ENCODE results near the gene SLC9C1. TPM values are rescaled to one million over a fixed set of nuclear protein-coding genes. Genes with fewer than 3 reads are reported as not detected.

The SLC9C1 gene
- total and polyA plus RNA-seq, 2 of the 4 experiments (the other 2 are of a cell fraction), result not detected

DNA sequence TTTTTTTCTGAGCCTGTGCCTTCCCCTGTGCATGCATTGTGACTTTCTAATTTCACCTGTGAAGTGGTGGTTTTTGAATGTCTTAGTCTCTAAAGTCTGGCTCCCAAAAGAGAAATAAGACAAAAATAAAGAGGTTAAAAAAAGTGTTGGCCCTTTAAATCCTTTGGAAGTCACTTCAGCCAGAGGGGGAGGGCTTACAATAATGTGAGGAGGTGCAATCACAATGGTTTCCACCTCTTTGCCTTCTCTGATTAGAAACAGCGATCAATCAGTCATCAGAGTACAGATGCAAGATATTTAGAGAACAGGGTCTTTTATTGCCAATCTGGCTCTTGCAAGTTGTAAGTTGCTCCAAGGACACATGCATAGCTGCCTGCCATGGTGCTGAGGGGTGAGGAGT lies 96.9 kb downstream of the SLC9C1 start:
- no TSS peak for BruUV-seq (replicated peaks)
- Histone ChIP-seq H3K23ac (ENCODE audit: low read depth, low read length) (no peak overlapping the region), H3K4ac (ENCODE audit: low read depth, low read length) (no peak overlapping the region), H3K9me1 (ENCODE audit: insufficient read depth, low read length) (no peaks in the 10 kb centered on the region), H4K8ac (ENCODE audit: low read depth in 2 of 2, low read length in 2 of 2) (no peak overlapping the region), H2BK15ac (ENCODE audit: low read depth, low read length) (no peak overlapping the region), H4K5ac (ENCODE audit: low read depth, low read length) (no peak overlapping the region), H3K18ac (ENCODE audit: low read depth, low read length) (no peak overlapping the region), H3K4me3 (ENCODE audit: insufficient read depth, low read depth, low read length) (no peak overlapping the region), H3K36me3 (ENCODE audit: control insufficient read depth, insufficient read depth, low read length) (no peaks in the 10 kb centered on the region), H3K56ac (ENCODE audit: extremely low read depth, insufficient read depth, low read length) (no peak overlapping the region), H3K14ac (replicated peaks; ENCODE audit: low read depth, low read length) (no peak overlapping the region), H2BK120ac (ENCODE audit: low read depth, low read length) (no peak overlapping the region), H2BK20ac (ENCODE audit: low read depth, low read length) (no peak overlapping the region), H4K20me1 (ENCODE audit: insufficient read depth, low read length) (no peaks in the 10 kb centered on the region), H2AK9ac (replicated peaks; ENCODE audit: low read depth, low read length, poor library complexity) (no peak overlapping the region), H3K27me3 (ENCODE audit: control insufficient read depth, insufficient read depth, low read length) (no peaks in the 10 kb centered on the region), H2AFZ (replicated peaks; ENCODE audit: low read length, poor library complexity) (no peak overlapping the region), H2BK5ac (ENCODE audit: low read depth, low read length, poor library complexity, severe bottlenecking) (no peak overlapping the region), H3K4me2 (ENCODE audit: low read depth, low read length) (no peak overlapping the region), H2AK5ac (ENCODE audit: low read depth, low read length) (no peak overlapping the region), H3K9me3 (ENCODE audit: control insufficient read depth, insufficient read depth, low read length) (no peaks in the 10 kb centered on the region), H4K91ac (ENCODE audit: insufficient read depth, low read depth, low read length) (no peak overlapping the region), H3K27ac (ENCODE audit: insufficient read depth, low read length) (no peak overlapping the region), H3K9ac (ENCODE audit: low read depth, low read length) (no peak overlapping the region), H3K79me1 (ENCODE audit: low read depth in 1 of 2, low read length in 2 of 2) (no peaks in the 10 kb centered on the region), H3K4me1 (ENCODE audit: control insufficient read depth, insufficient read depth, low read length) (no peaks in the 10 kb centered on the region)
- dilution Hi-C loops (cut with HindIII; ENCODE audit: low sequenced_read_pairs, unreplicated experiment) (no loop called here), in situ Hi-C loops (cut with MboI; ENCODE audit: low sequenced_read_pairs) (no loop called here), intact Hi-C loops (cut with micrococcal nuclease) (no loop called here)
- ATAC-seq (ENCODE audit: low read depth) (no peak), DNase-seq (no peak)
- no peak for TF ChIP-seq NFE2L2 (IDR thresholded peaks at IDR 0.05; ENCODE audit: low read depth, low read length)
- no peak for TF ChIP-seq BHLHE40 (IDR thresholded peaks at IDR 0.05; ENCODE audit: low read depth, low read length)
- TF ChIP-seq RAD21 (IDR thresholded peaks at IDR 0.05; ENCODE audit: low read length), result no peak
- TF ChIP-seq, protein P1, sequence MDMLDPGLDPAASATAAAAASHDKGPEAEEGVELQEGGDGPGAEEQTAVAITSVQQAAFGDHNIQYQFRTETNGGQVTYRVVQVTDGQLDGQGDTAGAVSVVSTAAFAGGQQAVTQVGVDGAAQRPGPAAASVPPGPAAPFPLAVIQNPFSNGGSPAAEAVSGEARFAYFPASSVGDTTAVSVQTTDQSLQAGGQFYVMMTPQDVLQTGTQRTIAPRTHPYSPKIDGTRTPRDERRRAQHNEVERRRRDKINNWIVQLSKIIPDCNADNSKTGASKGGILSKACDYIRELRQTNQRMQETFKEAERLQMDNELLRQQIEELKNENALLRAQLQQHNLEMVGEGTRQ (IDR thresholded peaks at IDR 0.05; ENCODE audit: low read depth, low read length), result no peak
- TF ChIP-seq MXI1 (IDR thresholded peaks at IDR 0.05; ENCODE audit: borderline replicate concordance, low read depth, low read length), result no peak
- TF ChIP-seq POLR2A (IDR thresholded peaks at IDR 0.05; ENCODE audit: low read depth, low read length), result no peak
- TF ChIP-seq MAZ (IDR thresholded peaks at IDR 0.05; ENCODE audit: borderline replicate concordance, low read depth, low read length), result no peak
- no peak for TF ChIP-seq FOS (IDR thresholded peaks at IDR 0.05; ENCODE audit: low read depth, low read length)
- TF ChIP-seq RFX5 (IDR thresholded peaks at IDR 0.05; ENCODE audit: low read depth, low read length), result no peak
- no peak for TF ChIP-seq SMC3 (IDR thresholded peaks at IDR 0.05; ENCODE audit: low read depth, low read length)
- no peak for TF ChIP-seq RCOR1 (IDR thresholded peaks at IDR 0.05; ENCODE audit: insufficient replicate concordance, low read length)
- TF ChIP-seq, protein P2, sequence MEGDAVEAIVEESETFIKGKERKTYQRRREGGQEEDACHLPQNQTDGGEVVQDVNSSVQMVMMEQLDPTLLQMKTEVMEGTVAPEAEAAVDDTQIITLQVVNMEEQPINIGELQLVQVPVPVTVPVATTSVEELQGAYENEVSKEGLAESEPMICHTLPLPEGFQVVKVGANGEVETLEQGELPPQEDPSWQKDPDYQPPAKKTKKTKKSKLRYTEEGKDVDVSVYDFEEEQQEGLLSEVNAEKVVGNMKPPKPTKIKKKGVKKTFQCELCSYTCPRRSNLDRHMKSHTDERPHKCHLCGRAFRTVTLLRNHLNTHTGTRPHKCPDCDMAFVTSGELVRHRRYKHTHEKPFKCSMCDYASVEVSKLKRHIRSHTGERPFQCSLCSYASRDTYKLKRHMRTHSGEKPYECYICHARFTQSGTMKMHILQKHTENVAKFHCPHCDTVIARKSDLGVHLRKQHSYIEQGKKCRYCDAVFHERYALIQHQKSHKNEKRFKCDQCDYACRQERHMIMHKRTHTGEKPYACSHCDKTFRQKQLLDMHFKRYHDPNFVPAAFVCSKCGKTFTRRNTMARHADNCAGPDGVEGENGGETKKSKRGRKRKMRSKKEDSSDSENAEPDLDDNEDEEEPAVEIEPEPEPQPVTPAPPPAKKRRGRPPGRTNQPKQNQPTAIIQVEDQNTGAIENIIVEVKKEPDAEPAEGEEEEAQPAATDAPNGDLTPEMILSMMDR (conservative IDR thresholded peaks at IDR 0.05; ENCODE audit: low read depth, low read length), result no peak
- TF ChIP-seq MAFK (IDR thresholded peaks at IDR 0.05; ENCODE audit: low read depth, low read length), result no peak
- TF ChIP-seq, protein P3, sequence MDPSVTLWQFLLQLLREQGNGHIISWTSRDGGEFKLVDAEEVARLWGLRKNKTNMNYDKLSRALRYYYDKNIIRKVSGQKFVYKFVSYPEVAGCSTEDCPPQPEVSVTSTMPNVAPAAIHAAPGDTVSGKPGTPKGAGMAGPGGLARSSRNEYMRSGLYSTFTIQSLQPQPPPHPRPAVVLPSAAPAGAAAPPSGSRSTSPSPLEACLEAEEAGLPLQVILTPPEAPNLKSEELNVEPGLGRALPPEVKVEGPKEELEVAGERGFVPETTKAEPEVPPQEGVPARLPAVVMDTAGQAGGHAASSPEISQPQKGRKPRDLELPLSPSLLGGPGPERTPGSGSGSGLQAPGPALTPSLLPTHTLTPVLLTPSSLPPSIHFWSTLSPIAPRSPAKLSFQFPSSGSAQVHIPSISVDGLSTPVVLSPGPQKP (IDR thresholded peaks at IDR 0.05; ENCODE audit: borderline replicate concordance, low read depth, low read length), result no peak
- TF ChIP-seq CHD1 (IDR thresholded peaks at IDR 0.05; ENCODE audit: low read depth, low read length), result no peak
- no peak for TF ChIP-seq CEBPB (IDR thresholded peaks at IDR 0.05; ENCODE audit: low read depth, low read length)
- WGBS, 2 experiments (ENCODE audit: extremely low coverage in 2 of 2, insufficient read length in 1 of 2), result no CpG with 5 or more reads among the region's 1 CpG
- ChIA-PET CTCF (no interaction called here), POLR2A (ENCODE audit: unreplicated experiment) (no interaction called here)

Data from IMR-90 (cell line).